Measurements from ENCODE around the gene CAST. TPM values are rescaled to one million over a fixed set of nuclear protein-coding genes. Genes with fewer than 3 reads are reported as not detected.

The CAST gene
- total and polyA plus RNA-seq, 2 donors (not counting 3 experiments of a cell fraction or from before 2014, with no cell fraction given), result 33.7 to 194 TPM

DNA sequence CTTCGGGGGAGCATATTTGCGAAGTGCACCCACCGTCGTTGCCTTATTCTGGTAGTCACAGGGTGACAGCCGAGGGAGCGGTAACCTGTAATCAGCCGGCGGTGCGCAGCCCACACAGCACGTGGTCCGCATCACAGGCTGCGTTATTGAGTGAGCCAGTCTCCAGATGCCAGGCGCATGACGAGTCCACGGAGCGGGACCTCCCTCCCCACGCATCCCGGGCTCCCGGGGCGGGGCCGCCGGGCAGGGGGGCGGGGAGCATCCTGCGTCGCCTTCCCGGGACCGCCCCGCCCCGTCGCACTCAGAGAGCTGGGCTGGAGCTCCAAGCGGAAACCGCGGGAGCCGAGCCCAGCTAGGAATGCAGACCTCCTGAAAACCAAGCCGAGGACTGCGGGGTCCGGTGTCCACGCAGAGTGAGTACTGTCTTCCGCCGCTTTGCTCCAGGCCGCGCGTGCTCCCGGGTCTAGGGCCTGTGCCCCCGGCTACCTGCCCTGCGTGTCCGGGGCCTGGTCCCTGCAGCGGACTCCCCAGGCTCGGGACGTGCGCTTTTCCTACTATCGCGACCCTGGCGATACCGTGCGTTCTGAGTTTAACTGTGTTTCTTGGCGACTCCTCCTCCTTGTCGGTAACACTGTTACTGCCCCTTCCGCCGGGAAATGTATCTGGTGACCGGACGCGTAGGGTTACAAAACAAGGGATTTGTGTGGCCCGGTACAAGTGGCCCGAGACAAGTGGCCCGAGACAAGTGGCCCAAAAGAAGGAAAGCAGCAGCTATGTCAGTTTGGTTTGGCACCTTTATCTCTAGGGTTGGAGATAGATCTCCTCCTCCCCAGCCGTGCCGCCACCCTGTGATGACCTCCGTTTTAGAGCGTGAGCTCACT is 40.6 kb downstream of the CAST start:
- intact Hi-C loops (cut with micrococcal nuclease), result loop anchor here (1.0 kb wide), 2 partner anchors 40 to 88 kb away; partner anchors contain the start of gene CAST

More for the DNA sequence above, 40.6 kb downstream of the CAST start:
- Histone ChIP-seq H3K27ac (ENCODE audit: insufficient read depth, low read depth, low read length) (peak overlapping the region; percentile 78), H3K4me1 (ENCODE audit: control insufficient read depth, extremely low read depth, insufficient read depth, low read length) (peaks cover 20% of the 10 kb centered on the region), H3K4me3 (replicated peaks in 1 of 3; ENCODE audit: insufficient read depth in 1 of 3, low read depth in 1 of 3, low read length in 3 of 3) (peak overlapping the region; percentile 21 to 63 (median 52)), H3K9me1 (replicated peaks; ENCODE audit: control insufficient read depth, extremely low read depth, insufficient read depth, low read length) (no peaks in the 10 kb centered on the region), H3K4me2 (ENCODE audit: insufficient read depth, low read length) (peak overlapping the region; percentile 77), H3K9me3 (replicated peaks; ENCODE audit: control insufficient read depth, insufficient read depth, low read length) (no peaks in the 10 kb centered on the region), H3K9ac (replicated peaks; ENCODE audit: extremely low read depth, insufficient read depth, low read length) (peak overlapping the region; percentile 91), H3K79me2 (ENCODE audit: control insufficient read depth, insufficient read depth, low read length) (peaks cover 46% of the 10 kb centered on the region), H2AFZ (ENCODE audit: low read depth, low read length) (peak overlapping the region; percentile 15), H3K36me3 (ENCODE audit: control insufficient read depth in 2 of 2, extremely low read depth in 1 of 2, insufficient read depth in 2 of 2, low read length in 2 of 2) (no peaks in the 10 kb centered on the region), H3K27me3 (ENCODE audit: control insufficient read depth in 2 of 2, insufficient read depth in 2 of 2, low read length in 2 of 2) (no peaks in the 10 kb centered on the region), H4K20me1 (replicated peaks; ENCODE audit: control insufficient read depth, extremely low read depth, insufficient read depth, low read length) (no peaks in the 10 kb centered on the region)
- BruUV-seq (replicated peaks), result no TSS peak
- ChIA-PET POLR2A (no interaction called here), CTCF (interaction anchor here (0.6 to 6.0 kb wide), 11 partner anchors 11 to 358 kb away, joined by 3 to 22 read pairs (median 5); no protein-coding TSS in a partner anchor)
- peak; percentile 66 for FAIRE-seq
- peak; percentile 90 for DNase-seq (ENCODE audit: low read depth, low spot score)
- dilution Hi-C loops (cut with MboI; ENCODE audit: extremely low pct_ligation_motif_present, low sequenced_read_pairs), result no loop called here
- TF ChIP-seq, protein P1, sequence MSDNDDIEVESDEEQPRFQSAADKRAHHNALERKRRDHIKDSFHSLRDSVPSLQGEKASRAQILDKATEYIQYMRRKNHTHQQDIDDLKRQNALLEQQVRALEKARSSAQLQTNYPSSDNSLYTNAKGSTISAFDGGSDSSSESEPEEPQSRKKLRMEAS (IDR thresholded peaks at IDR 0.05; ENCODE audit: insufficient read depth, insufficient read length), result peak; percentile 97
- peak; percentile 85 for TF ChIP-seq MYC (IDR thresholded peaks at IDR 0.05; ENCODE audit: low read depth, low read length)
- TF ChIP-seq POLR2AphosphoS5 (IDR thresholded peaks at IDR 0.05; ENCODE audit: insufficient read depth, low read depth, low read length), result peak; percentile 67
- TF ChIP-seq EZH2 (IDR thresholded peaks at IDR 0.05; ENCODE audit: borderline replicate concordance, low read depth, low read length, severe bottlenecking), result no peak
- TF ChIP-seq JUN (IDR thresholded peaks at IDR 0.05; ENCODE audit: borderline replicate concordance, insufficient read depth, insufficient read length, low read depth), result no peak
- TF ChIP-seq POLR2A (IDR thresholded peaks at IDR 0.05; ENCODE audit: low read depth, low read length), result peak; percentile 80
- TF ChIP-seq GATA2 (IDR thresholded peaks at IDR 0.05; ENCODE audit: insufficient read depth, insufficient read length, low read depth, low read length), result no peak
- TF ChIP-seq, protein P2, sequence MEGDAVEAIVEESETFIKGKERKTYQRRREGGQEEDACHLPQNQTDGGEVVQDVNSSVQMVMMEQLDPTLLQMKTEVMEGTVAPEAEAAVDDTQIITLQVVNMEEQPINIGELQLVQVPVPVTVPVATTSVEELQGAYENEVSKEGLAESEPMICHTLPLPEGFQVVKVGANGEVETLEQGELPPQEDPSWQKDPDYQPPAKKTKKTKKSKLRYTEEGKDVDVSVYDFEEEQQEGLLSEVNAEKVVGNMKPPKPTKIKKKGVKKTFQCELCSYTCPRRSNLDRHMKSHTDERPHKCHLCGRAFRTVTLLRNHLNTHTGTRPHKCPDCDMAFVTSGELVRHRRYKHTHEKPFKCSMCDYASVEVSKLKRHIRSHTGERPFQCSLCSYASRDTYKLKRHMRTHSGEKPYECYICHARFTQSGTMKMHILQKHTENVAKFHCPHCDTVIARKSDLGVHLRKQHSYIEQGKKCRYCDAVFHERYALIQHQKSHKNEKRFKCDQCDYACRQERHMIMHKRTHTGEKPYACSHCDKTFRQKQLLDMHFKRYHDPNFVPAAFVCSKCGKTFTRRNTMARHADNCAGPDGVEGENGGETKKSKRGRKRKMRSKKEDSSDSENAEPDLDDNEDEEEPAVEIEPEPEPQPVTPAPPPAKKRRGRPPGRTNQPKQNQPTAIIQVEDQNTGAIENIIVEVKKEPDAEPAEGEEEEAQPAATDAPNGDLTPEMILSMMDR (IDR thresholded peaks at IDR 0.05; ENCODE audit: extremely low read depth in 1 of 2, insufficient read depth in 1 of 2, low read depth in 1 of 2, low read length in 2 of 2), result no peak
- peak; percentile 19 for TF ChIP-seq FOS (IDR thresholded peaks at IDR 0.05; ENCODE audit: borderline replicate concordance, insufficient read depth, low read length)

All from endothelial cell of umbilical vein (primary cell).